Neural cell (in vitro differentiated cells): ENCODE measurements around the gene FBXL17. TPM values are rescaled to one million over a fixed set of nuclear protein-coding genes. Genes with fewer than 3 reads are reported as not detected.

Source experiments
- H2AFZ ChIP-seq: fragments of 200-600, 300-800 bp; sonication (generic), shearing (Covaris generic); 2 replicates; pipeline ENCODE4 v1.6.0; 2014; ENCODE audit warnings: low read depth, mild to moderate bottlenecking, antibody characterized with exemption, low read length, moderate library complexity
- H3F3A ChIP-seq: fragments of 200-600 bp; shearing (Covaris generic); 2 replicates; pipeline ENCODE4 v1.6.1; 2016; ENCODE audit warnings: mild to moderate bottlenecking, moderate library complexity, mixed read lengths, antibody characterized with exemption, low read length; ENCODE audit not compliant: insufficient read depth, poor library complexity, severe bottlenecking
- H3K27ac ChIP-seq: fragments of 200-600, 300-800 bp; sonication (generic), shearing (Covaris generic); 2 replicates; pipeline ENCODE4 v1.5.1; 2014; ENCODE audit warnings: mild to moderate bottlenecking, low read length, moderate library complexity
- H3K27me3 ChIP-seq: fragments of 300-800, 200-600 bp; sonication (generic), shearing (Covaris generic); 2 replicates; pipeline ENCODE4 v1.6.0; 2014; ENCODE audit warnings: mild to moderate bottlenecking, low read depth, low read length, moderate library complexity; ENCODE audit not compliant: insufficient read depth
- H3K36me3 ChIP-seq: fragments of 300-800, 200-600 bp; sonication (generic), shearing (Covaris generic); 2 replicates; pipeline ENCODE4 v1.5.1; 2014; ENCODE audit warnings: mild to moderate bottlenecking, antibody characterized with exemption, low read length, moderate library complexity; ENCODE audit not compliant: insufficient read depth
- H3K4me2 ChIP-seq: fragments of 300-800, 200-600 bp; sonication (generic), shearing (Covaris generic); 2 replicates; pipeline ENCODE4 v1.6.0; 2014; ENCODE audit warnings: mild to moderate bottlenecking, low read length
- H3K4me3 ChIP-seq: fragments of 300-800, 200-600 bp; sonication (generic), shearing (Covaris generic); 2 replicates; pipeline ENCODE4 v1.5.1; 2014; ENCODE audit warnings: mild to moderate bottlenecking, low read length, moderate library complexity
- H3K79me2 ChIP-seq: fragments of 200-600 bp; shearing (Covaris generic); replicated peaks from 2 replicates; pipeline ENCODE4 v1.6.0; 2014; ENCODE audit warnings: mild to moderate bottlenecking, low read length, moderate library complexity; ENCODE audit not compliant: insufficient read depth
- H3K9ac ChIP-seq: fragments of 300-800, 200-600 bp; sonication (generic), shearing (Covaris generic); 2 replicates; pipeline ENCODE4 v1.6.1; 2016; ENCODE audit warnings: mild to moderate bottlenecking, low read length, mixed read lengths
- H3K9me2 ChIP-seq: fragments of 200-600 bp; shearing (Covaris generic); 2 replicates; pipeline ENCODE4 v1.6.1; 2016; ENCODE audit warnings: mild to moderate bottlenecking, low read length, mixed read lengths; ENCODE audit not compliant: insufficient read depth
- H3K9me3 ChIP-seq: fragments of 200-600, 300-800 bp; sonication (generic), shearing (Covaris generic); 2 replicates; pipeline ENCODE4 v1.6.1; 2016; ENCODE audit warnings: mild to moderate bottlenecking, mixed run types, low read length, moderate library complexity, mixed read lengths
- H4K20me1 ChIP-seq: fragments of 200-600 bp; shearing (Covaris generic); 2 replicates; pipeline ENCODE4 v1.6.1; 2016; ENCODE audit warnings: mild to moderate bottlenecking, mixed run types; ENCODE audit not compliant: insufficient read depth
- EP300 ChIP-seq: fragments of 450-650 bp; conservative IDR thresholded peaks from 2 replicates; pipeline ENCODE4 v1.6.1; 2014; ENCODE audit warnings: antibody characterized with exemption, mild to moderate bottlenecking, moderate library complexity; ENCODE audit not compliant: poor library complexity, severe bottlenecking
- EZH2 ChIP-seq: fragments of 200-600, 300-800 bp; shearing (Covaris generic), sonication (generic); IDR thresholded peaks from 2 replicates; pipeline ENCODE4 v1.6.1; 2014; ENCODE audit warnings: antibody characterized with exemption, low read length, borderline replicate concordance, mild to moderate bottlenecking; ENCODE audit not compliant: insufficient read depth, poor library complexity, severe bottlenecking
- MXI1 ChIP-seq: fragments of 450-650 bp; conservative IDR thresholded peaks from 2 replicates; pipeline ENCODE4 v1.6.1; 2014; ENCODE audit warnings: antibody characterized with exemption, mild to moderate bottlenecking; ENCODE audit not compliant: poor library complexity, severe bottlenecking
- POLR2AphosphoS5 ChIP-seq: IDR thresholded peaks from 2 replicates; pipeline ENCODE4 v1.6.1; 2012
- RAD21 ChIP-seq: fragments of 450-650 bp; conservative IDR thresholded peaks from 2 replicates; pipeline ENCODE4 v1.6.1; 2014; ENCODE audit warnings: antibody characterized with exemption, mild to moderate bottlenecking, moderate library complexity
- SMC3 ChIP-seq: fragments of 450-650 bp; conservative IDR thresholded peaks from 2 replicates; pipeline ENCODE4 v1.6.1; 2014; ENCODE audit warnings: antibody characterized with exemption, mild to moderate bottlenecking, moderate library complexity; ENCODE audit not compliant: poor library complexity
- TAF1 ChIP-seq: IDR thresholded peaks from 2 replicates; pipeline ENCODE4 v1.6.1; 2012; ENCODE audit warnings: low read depth
- polyA plus RNA-seq: library from polyadenylated mRNA; depleted of rRNA; stranded (reverse); fragments of >200 nt; gene quantifications from 2 replicates; pipeline ENCODE4 v1.2.3, GENCODE V29; 2014
- TF ChIP-seq, protein P1 (sequence below): fragments of 450-650 bp; IDR thresholded peaks from 2 replicates; pipeline ENCODE4 v1.5.1; 2014; ENCODE audit warnings: antibody characterized with exemption, mild to moderate bottlenecking, moderate library complexity; ENCODE audit not compliant: poor library complexity, severe bottlenecking
- TF ChIP-seq, protein P2 (sequence below): IDR thresholded peaks from 2 replicates; pipeline ENCODE4 v1.6.1; 2012; ENCODE audit warnings: borderline replicate concordance

The FBXL17 gene
- polyA plus RNA-seq, 1 donor from 2014 or later = 19.6 TPM

DNA sequence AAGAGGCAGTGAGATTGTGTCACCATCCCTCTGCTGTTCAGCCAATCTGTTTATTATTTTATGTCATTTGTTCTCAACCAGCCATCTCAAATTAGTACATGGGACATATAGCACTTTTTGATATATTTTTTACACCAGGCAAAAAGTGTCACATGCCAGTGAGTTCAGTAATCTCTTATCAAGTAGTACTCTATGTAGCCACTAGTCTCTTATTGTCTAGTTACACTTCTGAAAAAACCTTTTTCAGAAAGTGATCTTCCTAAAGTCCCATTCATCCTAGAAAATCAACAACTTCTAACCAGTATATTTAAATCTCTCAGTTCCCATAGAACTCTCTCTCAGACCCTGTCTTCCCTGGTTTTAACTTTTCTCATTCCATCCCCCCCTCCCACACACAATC is 321.6 kb downstream of the FBXL17 start:
- Histone ChIP-seq H3K9me3 (no peaks in the 10 kb centered on the region), H4K20me1 (no peaks in the 10 kb centered on the region), H3K9ac (no peak overlapping the region), H3K79me2 (no peaks in the 10 kb centered on the region), H3K9me2 (no peaks in the 10 kb centered on the region), H3K4me2 (no peak overlapping the region), H3K4me3 (no peak overlapping the region), H3K27ac (no peak overlapping the region), H3K27me3 (no peaks in the 10 kb centered on the region), H3F3A (no peaks in the 10 kb centered on the region), H3K36me3 (no peaks in the 10 kb centered on the region), H2AFZ (no peak overlapping the region)
- TF ChIP-seq SMC3 (no peak), TAF1 (no peak), POLR2AphosphoS5 (no peak), MXI1 (no peak), EP300 (no peak), EZH2 (no peak), RAD21 (no peak)
- TF ChIP-seq, protein P1, sequence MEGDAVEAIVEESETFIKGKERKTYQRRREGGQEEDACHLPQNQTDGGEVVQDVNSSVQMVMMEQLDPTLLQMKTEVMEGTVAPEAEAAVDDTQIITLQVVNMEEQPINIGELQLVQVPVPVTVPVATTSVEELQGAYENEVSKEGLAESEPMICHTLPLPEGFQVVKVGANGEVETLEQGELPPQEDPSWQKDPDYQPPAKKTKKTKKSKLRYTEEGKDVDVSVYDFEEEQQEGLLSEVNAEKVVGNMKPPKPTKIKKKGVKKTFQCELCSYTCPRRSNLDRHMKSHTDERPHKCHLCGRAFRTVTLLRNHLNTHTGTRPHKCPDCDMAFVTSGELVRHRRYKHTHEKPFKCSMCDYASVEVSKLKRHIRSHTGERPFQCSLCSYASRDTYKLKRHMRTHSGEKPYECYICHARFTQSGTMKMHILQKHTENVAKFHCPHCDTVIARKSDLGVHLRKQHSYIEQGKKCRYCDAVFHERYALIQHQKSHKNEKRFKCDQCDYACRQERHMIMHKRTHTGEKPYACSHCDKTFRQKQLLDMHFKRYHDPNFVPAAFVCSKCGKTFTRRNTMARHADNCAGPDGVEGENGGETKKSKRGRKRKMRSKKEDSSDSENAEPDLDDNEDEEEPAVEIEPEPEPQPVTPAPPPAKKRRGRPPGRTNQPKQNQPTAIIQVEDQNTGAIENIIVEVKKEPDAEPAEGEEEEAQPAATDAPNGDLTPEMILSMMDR = no peak
- TF ChIP-seq, protein P2, sequence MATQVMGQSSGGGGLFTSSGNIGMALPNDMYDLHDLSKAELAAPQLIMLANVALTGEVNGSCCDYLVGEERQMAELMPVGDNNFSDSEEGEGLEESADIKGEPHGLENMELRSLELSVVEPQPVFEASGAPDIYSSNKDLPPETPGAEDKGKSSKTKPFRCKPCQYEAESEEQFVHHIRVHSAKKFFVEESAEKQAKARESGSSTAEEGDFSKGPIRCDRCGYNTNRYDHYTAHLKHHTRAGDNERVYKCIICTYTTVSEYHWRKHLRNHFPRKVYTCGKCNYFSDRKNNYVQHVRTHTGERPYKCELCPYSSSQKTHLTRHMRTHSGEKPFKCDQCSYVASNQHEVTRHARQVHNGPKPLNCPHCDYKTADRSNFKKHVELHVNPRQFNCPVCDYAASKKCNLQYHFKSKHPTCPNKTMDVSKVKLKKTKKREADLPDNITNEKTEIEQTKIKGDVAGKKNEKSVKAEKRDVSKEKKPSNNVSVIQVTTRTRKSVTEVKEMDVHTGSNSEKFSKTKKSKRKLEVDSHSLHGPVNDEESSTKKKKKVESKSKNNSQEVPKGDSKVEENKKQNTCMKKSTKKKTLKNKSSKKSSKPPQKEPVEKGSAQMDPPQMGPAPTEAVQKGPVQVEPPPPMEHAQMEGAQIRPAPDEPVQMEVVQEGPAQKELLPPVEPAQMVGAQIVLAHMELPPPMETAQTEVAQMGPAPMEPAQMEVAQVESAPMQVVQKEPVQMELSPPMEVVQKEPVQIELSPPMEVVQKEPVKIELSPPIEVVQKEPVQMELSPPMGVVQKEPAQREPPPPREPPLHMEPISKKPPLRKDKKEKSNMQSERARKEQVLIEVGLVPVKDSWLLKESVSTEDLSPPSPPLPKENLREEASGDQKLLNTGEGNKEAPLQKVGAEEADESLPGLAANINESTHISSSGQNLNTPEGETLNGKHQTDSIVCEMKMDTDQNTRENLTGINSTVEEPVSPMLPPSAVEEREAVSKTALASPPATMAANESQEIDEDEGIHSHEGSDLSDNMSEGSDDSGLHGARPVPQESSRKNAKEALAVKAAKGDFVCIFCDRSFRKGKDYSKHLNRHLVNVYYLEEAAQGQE = no peak

DNA sequence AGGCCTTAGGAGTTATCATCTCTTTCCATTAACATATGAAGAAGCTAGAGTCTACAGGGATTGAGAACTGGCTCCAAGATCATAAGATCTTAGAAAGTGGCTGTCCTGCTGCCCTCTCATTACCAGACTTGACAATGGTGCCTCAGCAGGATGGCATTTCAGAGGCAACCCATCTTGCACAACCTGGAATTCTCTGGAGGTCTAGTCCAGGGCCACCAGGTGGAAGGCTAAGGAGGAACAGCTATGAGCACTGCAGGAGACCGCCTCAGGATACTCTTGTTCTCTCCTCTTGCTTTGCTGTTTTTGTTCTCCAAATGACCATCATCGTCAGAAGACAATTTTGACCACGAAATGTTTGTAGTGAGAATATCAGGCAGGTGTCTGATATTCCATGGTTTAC is 322.6 kb downstream of the FBXL17 start:
- H3K9me2 ChIP-seq = no peaks in the 10 kb centered on the region
- H3K27me3 ChIP-seq = no peaks in the 10 kb centered on the region
- H2AFZ ChIP-seq = no peak overlapping the region
- H3K4me3 ChIP-seq = no peak overlapping the region
- no peaks in the 10 kb centered on the region for H3K79me2 ChIP-seq
- no peaks in the 10 kb centered on the region for H3K9me3 ChIP-seq
- H3K9ac ChIP-seq = no peak overlapping the region
- no peaks in the 10 kb centered on the region for H4K20me1 ChIP-seq
- H3K27ac ChIP-seq = no peak overlapping the region
- no peak overlapping the region for H3K4me2 ChIP-seq
- no peaks in the 10 kb centered on the region for H3F3A ChIP-seq
- TF ChIP-seq, protein P1 = no peak
- TF ChIP-seq SMC3 = no peak
- TF ChIP-seq EZH2 = no peak
- no peak for TF ChIP-seq RAD21
- no peak for TF ChIP-seq EP300
- TF ChIP-seq, protein P2 = no peak
- no peak for TF ChIP-seq POLR2AphosphoS5
- no peak for TF ChIP-seq TAF1
- TF ChIP-seq MXI1 = no peak
- H3K36me3 ChIP-seq = no peaks in the 10 kb centered on the region
